ENCODE results near the gene ADAM15. TPM values are rescaled to one million over a fixed set of nuclear protein-coding genes. Genes with fewer than 3 reads are reported as not detected.

ADAM15 gene
- total RNA-seq, 3 donors from 2014 or later: 97.8 to 155 (median 109) TPM

DNA sequence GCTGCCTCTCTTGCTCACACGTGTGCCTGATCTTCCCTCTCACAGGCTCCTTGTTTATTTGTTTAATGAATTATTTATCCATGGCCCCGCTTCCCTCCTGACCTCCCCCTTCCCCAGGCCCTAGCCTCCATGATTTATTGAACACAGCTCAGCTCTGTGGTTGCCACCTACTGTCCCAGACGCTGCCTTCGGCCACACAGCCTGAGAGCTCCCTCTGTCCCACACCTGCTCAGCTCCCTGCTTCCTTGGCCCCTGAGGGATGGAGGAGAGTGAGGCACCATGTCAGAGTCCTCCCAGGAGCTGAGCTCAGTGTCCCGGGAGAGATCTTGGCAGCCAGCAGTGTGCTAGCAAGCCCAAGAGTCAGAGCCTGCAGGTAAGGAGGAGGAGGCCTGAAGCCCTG, 24.4 kb downstream of the ADAM15 start:
- H3K4me3 ChIP-seq: no peak overlapping the region
- H3K4me1 ChIP-seq: peaks cover 3 to 22% of the 10 kb centered on the region in 2 donors
- no peak for DNase-seq (ENCODE audit: low spot score in 2 of 2)
- peak overlapping the region; percentile 3 to 17 for H3K27ac ChIP-seq
- intact Hi-C loops (cut with DNase I; ENCODE audit: low total_unique reads): no loop called here
- no peaks in the 10 kb centered on the region for H3K36me3 ChIP-seq
- H3K9me3 ChIP-seq: no peaks in the 10 kb centered on the region
- peaks cover 0 to 7% of the 10 kb centered on the region in 2 donors for H3K27me3 ChIP-seq
- TF ChIP-seq, protein P1, sequence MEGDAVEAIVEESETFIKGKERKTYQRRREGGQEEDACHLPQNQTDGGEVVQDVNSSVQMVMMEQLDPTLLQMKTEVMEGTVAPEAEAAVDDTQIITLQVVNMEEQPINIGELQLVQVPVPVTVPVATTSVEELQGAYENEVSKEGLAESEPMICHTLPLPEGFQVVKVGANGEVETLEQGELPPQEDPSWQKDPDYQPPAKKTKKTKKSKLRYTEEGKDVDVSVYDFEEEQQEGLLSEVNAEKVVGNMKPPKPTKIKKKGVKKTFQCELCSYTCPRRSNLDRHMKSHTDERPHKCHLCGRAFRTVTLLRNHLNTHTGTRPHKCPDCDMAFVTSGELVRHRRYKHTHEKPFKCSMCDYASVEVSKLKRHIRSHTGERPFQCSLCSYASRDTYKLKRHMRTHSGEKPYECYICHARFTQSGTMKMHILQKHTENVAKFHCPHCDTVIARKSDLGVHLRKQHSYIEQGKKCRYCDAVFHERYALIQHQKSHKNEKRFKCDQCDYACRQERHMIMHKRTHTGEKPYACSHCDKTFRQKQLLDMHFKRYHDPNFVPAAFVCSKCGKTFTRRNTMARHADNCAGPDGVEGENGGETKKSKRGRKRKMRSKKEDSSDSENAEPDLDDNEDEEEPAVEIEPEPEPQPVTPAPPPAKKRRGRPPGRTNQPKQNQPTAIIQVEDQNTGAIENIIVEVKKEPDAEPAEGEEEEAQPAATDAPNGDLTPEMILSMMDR (IDR thresholded peaks at IDR 0.05): no peak
- TF ChIP-seq POLR2A (IDR thresholded peaks at IDR 0.05): no peak
- TF ChIP-seq POLR2AphosphoS5 (IDR thresholded peaks at IDR 0.05): no peak

DNA sequence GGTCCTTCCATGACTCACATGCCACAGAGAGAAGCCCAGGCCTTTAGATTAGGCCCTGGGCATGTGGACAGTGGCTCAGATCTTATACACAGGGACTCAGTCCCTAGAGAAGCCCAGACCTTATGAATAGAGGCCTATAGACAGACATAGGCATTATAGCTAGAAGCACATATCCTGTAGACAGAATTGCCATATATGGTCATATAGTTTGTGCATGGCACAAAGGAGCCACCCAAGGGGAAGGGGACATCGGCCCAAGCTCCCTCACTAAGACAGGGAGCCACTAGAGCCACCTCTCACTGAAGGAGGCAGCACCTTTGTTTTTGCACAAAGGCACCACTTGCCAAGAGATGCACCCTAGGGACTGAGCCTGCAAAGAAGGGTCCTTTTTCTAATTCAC, 25.3 kb downstream of the ADAM15 start:
- TF ChIP-seq, protein P1 (IDR thresholded peaks at IDR 0.05): no peak
- TF ChIP-seq POLR2AphosphoS5 (IDR thresholded peaks at IDR 0.05): no peak
- TF ChIP-seq POLR2A (IDR thresholded peaks at IDR 0.05): no peak
- Histone ChIP-seq H3K4me1 (peaks cover 11 to 25% of the 10 kb centered on the region in 2 donors), H3K27me3 (peaks cover 0 to 12% of the 10 kb centered on the region in 2 donors), H3K4me3 (no peak overlapping the region), H3K9me3 (no peaks in the 10 kb centered on the region), H3K36me3 (no peaks in the 10 kb centered on the region), H3K27ac (no peak overlapping the region)
- no peak for DNase-seq (ENCODE audit: low spot score in 2 of 2)
- intact Hi-C loops (cut with DNase I; ENCODE audit: low total_unique reads): no loop called here

DNA sequence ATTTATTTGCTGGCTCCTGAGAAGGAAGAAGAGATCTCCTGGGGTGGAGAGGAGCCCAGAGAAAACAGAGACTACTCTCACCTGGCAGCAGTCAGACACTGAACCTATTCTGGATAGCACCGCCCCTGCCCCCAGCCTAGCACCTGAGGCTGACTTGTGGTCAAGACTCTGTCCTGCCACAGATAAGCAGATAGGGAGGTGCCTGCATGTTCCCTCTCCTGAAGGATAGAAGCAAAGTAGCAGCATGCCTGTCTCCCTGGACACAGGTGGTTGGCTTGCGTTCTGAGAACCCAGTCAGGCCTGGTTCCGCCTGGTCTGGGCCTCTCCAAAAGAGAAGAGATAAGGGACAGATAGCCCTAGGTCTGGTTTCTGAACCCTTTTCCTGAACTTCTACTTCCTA, 26.2 kb downstream of the ADAM15 start:
- Histone ChIP-seq H3K36me3 (no peaks in the 10 kb centered on the region), H3K4me3 (no peak overlapping the region), H3K27me3 (peaks cover 5 to 15% of the 10 kb centered on the region in 2 donors), H3K4me1 (peaks cover 21 to 25% of the 10 kb centered on the region in 2 donors), H3K27ac (peak overlapping the region; percentile 57 to 81), H3K9me3 (no peaks in the 10 kb centered on the region)
- TF ChIP-seq POLR2A (IDR thresholded peaks at IDR 0.05) (no peak), POLR2AphosphoS5 (IDR thresholded peaks at IDR 0.05) (peak in 1 of 3 donors; percentile 13)
- TF ChIP-seq, protein P1 (IDR thresholded peaks at IDR 0.05): no peak
- intact Hi-C loops (cut with DNase I; ENCODE audit: low total_unique reads): no loop called here
- DNase-seq (ENCODE audit: low spot score in 2 of 2): no peak

DNA sequence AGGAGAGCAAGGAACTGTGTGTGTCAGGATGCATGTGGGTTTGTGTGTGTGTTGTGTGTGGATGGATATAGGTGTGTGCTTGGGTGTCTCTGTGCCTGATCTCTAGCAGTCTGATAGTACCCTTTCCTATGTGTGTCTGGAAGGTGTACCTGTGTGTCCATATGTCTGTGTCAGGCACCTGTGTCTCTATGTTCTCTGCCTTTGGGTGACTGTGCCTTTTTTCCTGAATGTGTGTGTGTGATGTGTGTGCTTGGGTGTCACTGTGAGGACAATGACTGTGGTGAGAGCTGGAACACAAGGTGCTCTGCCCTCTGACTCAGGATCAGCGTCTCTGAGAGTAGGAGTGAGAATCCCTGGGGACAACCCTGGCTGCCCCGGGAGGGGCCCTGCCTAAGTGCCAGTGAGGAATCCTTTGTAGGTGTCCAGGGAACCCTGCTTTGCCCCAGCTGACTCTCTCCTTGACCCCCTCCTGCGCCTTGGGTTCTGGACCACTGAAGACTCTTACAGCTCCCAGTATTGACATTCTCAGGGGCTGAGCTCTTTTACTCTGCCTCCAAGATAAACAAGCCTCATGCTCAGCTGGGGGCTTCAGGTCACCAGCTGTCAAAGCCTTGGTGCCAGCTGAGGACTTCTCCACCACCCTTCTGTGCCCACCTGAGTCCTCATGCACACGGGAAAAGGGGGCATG, 26.8 kb downstream of the ADAM15 start:
- Histone ChIP-seq H3K27me3 (peaks cover 11 to 21% of the 10 kb centered on the region in 2 donors), H3K9me3 (no peaks in the 10 kb centered on the region), H3K4me1 (peaks cover 24 to 31% of the 10 kb centered on the region in 2 donors), H3K4me3 (peak overlapping the region in 2 of 3 donors; percentile 63 to 82), H3K27ac (peak overlapping the region; percentile 57 to 81), H3K36me3 (no peaks in the 10 kb centered on the region)
- TF ChIP-seq, protein P1 (IDR thresholded peaks at IDR 0.05): no peak
- no peak for TF ChIP-seq POLR2A (IDR thresholded peaks at IDR 0.05)
- TF ChIP-seq POLR2AphosphoS5 (IDR thresholded peaks at IDR 0.05): no peak
- intact Hi-C loops (cut with DNase I; ENCODE audit: low total_unique reads): no loop called here
- no peak for DNase-seq (ENCODE audit: low spot score in 2 of 2)

DNA sequence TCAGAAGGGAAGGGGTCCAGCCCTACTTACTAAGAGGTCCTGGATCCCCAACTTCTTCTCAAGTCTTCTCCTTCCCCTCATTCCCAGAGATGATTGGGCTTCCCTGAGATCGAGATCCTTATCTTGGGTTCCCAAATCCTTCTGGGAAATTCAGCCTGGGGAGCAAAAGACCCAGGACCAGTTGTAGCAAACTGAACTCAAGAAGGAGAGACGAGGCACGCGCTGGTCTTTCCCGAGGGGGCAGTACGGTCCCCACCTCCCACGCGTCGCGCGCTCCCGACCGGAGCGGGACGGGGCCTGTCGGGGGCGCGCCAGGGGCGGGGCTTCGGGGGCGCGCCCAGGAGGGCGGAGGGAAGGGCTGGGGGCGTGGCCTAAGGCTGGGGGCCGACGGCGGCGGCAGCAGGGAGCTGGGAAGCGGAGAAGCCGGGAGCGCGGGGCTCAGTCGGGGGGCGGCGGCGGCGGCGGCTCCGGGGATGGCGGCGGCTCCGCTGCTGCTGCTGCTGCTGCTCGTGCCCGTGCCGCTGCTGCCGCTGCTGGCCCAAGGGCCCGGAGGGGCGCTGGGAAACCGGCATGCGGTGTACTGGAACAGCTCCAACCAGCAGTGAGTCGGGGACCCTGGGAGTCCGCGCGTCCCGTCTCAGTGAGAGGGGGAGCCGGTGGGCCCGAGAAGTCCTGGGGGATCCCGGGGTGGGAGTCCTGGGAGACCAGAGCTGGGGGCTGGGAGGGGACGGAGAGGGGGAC, 27.5 kb downstream of the ADAM15 start, which contains the start of gene EFNA3:
EFNA3 (plus strand) TSS at position 369 of the 741 bp plus-strand sequence; CDS start at position 474, 105 bp downstream.
- no peak for TF ChIP-seq POLR2AphosphoS5 (IDR thresholded peaks at IDR 0.05)
- no peak for TF ChIP-seq POLR2A (IDR thresholded peaks at IDR 0.05)
- peaks cover 24 to 38% of the 10 kb centered on the region in 2 donors for H3K4me1 ChIP-seq
- peak in 1 of 2 donors; percentile 66 for DNase-seq (ENCODE audit: low spot score in 2 of 2)
- intact Hi-C loops (cut with DNase I; ENCODE audit: low total_unique reads): no loop called here
- H3K27ac ChIP-seq: peak within 1 kb of the TSS; percentile 57 to 81
- H3K9me3 ChIP-seq: no peaks in the 10 kb centered on the region
- H3K4me3 ChIP-seq: peak within 1 kb of the TSS; percentile 31 to 82 (median 63)
- H3K36me3 ChIP-seq: no peaks in the 10 kb centered on the region
- peaks cover 16 to 23% of the 10 kb centered on the region in 2 donors for H3K27me3 ChIP-seq

Data from breast epithelium (tissue), 4 donors.